HEK293T (cell line): ENCODE data around the gene MAPT.

Source experiments
- BHLHE40 ChIP-seq: fragments of 450-650 bp; IDR thresholded peaks from 2 replicates; pipeline ENCODE4 v1.6.1; 2016; ENCODE audit warnings: mild to moderate bottlenecking, moderate library complexity, borderline replicate concordance
- CTBP1 ChIP-seq: fragments of 450-650 bp; IDR thresholded peaks from 2 replicates; pipeline ENCODE4 v1.6.1; 2016; ENCODE audit warnings: borderline replicate concordance
- ELF4 ChIP-seq: fragments of 450-650 bp; IDR thresholded peaks from 2 replicates; pipeline ENCODE4 v1.6.1; 2017; ENCODE audit warnings: antibody characterized with exemption
- FOXK2 ChIP-seq: fragments of 450-650 bp; IDR thresholded peaks from 2 replicates; pipeline ENCODE4 v1.6.1; 2016; ENCODE audit warnings: mild to moderate bottlenecking
- HDGF ChIP-seq: fragments of 450-650 bp; IDR thresholded peaks from 2 replicates; pipeline ENCODE4 v1.6.1; 2017; ENCODE audit warnings: antibody characterized with exemption, borderline replicate concordance
- LEF1 ChIP-seq: fragments of 450-650 bp; IDR thresholded peaks from 2 replicates; pipeline ENCODE4 v1.6.1; 2017; ENCODE audit warnings: mild to moderate bottlenecking, borderline replicate concordance
- NFRKB ChIP-seq: fragments of 450-650 bp; IDR thresholded peaks from 2 replicates; pipeline ENCODE4 v1.6.1; 2016; ENCODE audit warnings: mild to moderate bottlenecking, moderate library complexity
- SP1 ChIP-seq: fragments of 450-650 bp; IDR thresholded peaks from 2 replicates; pipeline ENCODE4 v1.6.1; 2017
- TARDBP ChIP-seq: fragments of 450-650 bp; IDR thresholded peaks from 2 replicates; pipeline ENCODE4 v1.6.1; 2016
- ZNF384 ChIP-seq: fragments of 450-650 bp; IDR thresholded peaks from 2 replicates; pipeline ENCODE4 v1.6.1; 2016

DNA sequence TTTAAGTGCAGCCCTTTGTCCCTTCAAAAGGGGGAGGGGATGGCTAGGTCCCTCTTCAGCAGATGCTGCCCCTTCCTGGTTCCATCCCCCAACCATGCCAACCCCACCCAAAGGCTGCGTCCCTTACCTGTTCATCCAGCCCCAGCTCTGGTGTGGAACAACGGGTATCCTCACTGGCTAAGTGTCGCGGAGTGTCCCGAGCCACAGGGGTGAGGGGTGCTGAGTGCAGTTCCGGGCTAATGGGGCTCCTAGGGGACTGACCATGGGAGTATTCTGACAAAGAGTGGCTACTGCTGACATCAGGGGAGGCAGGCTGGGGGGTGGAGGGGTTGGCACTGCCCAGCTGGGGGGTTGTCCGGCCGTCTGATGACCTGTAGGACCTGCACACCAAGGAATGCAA lies 137.6 kb downstream of the MAPT start:
- TF ChIP-seq ELF4 (no peak), BHLHE40 (no peak), LEF1 (no peak), SP1 (no peak), FOXK2 (no peak), ZNF384 (no peak), TARDBP (no peak), NFRKB (no peak), CTBP1 (no peak), HDGF (no peak)
